SH-SY5Y (cell line): Measurements from ENCODE around the gene SMARCD3.

Experiments
- GATA2 ChIP-seq: IDR thresholded peaks from 2 replicates; pipeline ENCODE4 v1.6.1; 2011; ENCODE audit warnings: mild to moderate bottlenecking, low read depth, low read length
- GATA3 ChIP-seq: IDR thresholded peaks from 2 replicates; pipeline ENCODE4 v1.6.1; 2011; ENCODE audit warnings: low read depth, mild to moderate bottlenecking, low read length, moderate library complexity

DNA sequence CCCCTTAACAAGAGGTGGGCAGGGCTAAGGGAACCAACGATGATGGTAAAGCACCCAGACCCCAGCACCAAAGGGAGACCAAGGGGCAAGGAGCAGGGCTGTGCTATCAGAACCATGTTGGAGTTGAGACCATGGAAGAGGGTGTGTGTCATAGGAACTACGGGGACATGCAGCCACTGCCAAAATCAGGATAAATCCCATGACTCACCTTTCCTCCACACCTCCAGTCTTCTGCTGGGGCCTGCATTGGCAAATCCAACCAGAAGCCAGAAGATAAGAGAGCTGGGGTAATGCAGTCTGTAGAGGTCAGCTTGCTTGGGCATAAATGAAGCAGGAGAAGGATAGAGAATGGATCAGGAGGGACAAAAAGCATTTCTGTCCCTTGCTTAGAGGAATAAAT is 42.7 kb upstream of the SMARCD3 start:
- TF ChIP-seq GATA3 (no peak), GATA2 (no peak)
